Loucy (cell line): ENCODE results near the gene PRRC2B.

Experiments
- CTCF ChIP-seq: fragments of 200-600 bp; sonication (generic); conservative IDR thresholded peaks from 2 replicates; pipeline ENCODE4 v1.5.1; 2014; ENCODE audit warnings: mild to moderate bottlenecking, antibody characterized with exemption, low read length
- EZH2phosphoT487 ChIP-seq: fragments of 200-600 bp; IDR thresholded peaks from 2 replicates; pipeline ENCODE4 v1.6.1; 2018; ENCODE audit warnings: antibody characterized with exemption, mild to moderate bottlenecking, moderate library complexity, borderline replicate concordance

GRCh38 chr9:131422241-131422792, 28.4 kb downstream of the PRRC2B start:
- TF ChIP-seq CTCF (no peak), EZH2phosphoT487 (no peak)
